B cell (primary cell): ENCODE results near the gene FANCD2.

Experiments
- EZH2 ChIP-seq: IDR thresholded peaks from 2 replicates; pipeline ENCODE4 v1.6.1; 2012; ENCODE audit warnings: borderline replicate concordance, low read depth, mild to moderate bottlenecking, moderate library complexity, low read length; ENCODE audit not compliant: insufficient read depth, poor library complexity, severe bottlenecking
- TF ChIP-seq, protein P1 (sequence below): fragments of 200-600 bp; IDR thresholded peaks from one replicate; pipeline ENCODE4 v1.8.0; 2022; ENCODE audit warnings: antibody characterized with exemption, mild to moderate bottlenecking

DNA sequence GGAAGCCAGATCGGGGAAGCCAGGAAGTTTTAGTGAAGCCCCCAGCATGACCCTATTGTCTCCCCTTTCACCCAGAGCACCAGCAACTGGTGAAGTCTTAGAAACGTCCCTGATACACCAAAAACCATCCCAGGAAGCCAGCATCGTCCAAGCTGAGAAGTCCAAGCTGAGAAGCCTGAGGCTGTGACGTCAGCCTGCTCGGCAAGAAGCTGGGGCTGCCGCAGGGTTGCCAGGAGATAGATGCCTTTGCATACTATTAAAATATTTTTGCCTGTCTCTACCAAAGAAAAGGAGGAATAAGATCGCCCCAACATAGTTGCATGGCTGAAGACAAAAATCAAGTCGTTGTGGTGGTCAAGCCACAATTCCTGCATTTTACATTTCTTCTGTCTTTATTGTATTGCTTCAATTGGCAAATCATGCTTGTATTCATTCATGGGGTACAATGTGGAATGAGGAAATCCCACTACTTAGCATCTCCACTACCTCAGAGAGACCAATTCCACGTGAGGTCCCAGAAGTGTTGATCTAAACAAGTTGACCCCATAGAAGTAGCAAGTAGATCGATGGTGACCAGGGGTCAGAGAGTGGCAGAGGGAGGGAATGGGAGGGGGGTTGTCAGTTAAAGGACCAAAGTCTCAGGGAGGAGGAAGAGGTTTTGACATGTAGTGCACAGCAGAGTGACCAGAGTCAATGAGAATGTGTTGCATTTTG is 20.0 kb upstream of the FANCD2 start:
- no peak for TF ChIP-seq EZH2
- TF ChIP-seq, protein P1, sequence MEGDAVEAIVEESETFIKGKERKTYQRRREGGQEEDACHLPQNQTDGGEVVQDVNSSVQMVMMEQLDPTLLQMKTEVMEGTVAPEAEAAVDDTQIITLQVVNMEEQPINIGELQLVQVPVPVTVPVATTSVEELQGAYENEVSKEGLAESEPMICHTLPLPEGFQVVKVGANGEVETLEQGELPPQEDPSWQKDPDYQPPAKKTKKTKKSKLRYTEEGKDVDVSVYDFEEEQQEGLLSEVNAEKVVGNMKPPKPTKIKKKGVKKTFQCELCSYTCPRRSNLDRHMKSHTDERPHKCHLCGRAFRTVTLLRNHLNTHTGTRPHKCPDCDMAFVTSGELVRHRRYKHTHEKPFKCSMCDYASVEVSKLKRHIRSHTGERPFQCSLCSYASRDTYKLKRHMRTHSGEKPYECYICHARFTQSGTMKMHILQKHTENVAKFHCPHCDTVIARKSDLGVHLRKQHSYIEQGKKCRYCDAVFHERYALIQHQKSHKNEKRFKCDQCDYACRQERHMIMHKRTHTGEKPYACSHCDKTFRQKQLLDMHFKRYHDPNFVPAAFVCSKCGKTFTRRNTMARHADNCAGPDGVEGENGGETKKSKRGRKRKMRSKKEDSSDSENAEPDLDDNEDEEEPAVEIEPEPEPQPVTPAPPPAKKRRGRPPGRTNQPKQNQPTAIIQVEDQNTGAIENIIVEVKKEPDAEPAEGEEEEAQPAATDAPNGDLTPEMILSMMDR: no peak
